NCI-H526 treated with DMSO at 0.1 percent for 48 hours (cell line): ENCODE measurements around the gene NARF.
A peak's percentile ranks its signal among the peaks of the same experiment; 100 is the strongest.
"Not testable (repeated sequence)": the region's sequence is repeated elsewhere in the genome, so short reads cannot be mapped to it uniquely, and the experiment has no call there.

Source experiments
- DNase-seq: peaks from one replicate; lab custom pipeline; 2025; lab: John Stamatoyannopoulos, UW

The NARF gene

DNA sequence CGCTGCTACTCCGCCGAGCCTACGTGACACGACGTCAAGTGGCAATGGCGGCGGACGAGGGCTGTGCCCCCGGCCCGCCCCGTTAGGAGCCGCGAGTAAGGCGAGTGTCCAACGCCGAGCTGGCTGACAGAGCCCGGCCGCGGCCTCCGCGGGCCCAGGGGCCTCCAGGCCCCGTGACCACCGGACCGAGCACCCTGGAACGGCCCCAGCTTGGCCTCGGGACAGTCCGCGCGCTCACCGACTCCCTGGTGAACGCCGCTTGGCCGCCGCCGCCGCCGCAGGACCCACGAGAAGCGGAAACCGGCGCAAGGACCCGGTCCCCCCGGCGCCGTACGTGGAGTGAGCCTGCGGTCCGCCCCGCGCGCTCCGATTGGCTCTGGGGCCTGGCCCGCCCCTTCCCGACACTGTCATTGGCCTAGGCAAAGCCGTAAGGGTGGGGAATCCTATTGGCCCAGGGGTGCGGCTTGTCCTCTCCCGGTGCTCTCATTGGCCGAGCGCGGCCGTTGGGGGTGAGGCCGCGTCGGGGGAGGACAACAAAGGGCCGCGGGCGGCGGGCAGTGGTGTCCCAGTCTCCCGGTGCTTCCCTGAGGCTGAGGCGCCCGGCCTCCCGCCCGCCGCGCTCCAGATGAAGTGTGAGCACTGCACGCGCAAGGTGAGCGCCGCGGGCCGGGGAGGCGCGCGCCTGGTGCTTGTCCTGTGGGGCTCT is at the start of gene NARF:
TSS of gene NARF (plus strand) at position 563 of the 706 bp plus-strand sequence. CDS start at position 626, 63 bp downstream.
- peak; percentile 96 for DNase-seq

DNA sequence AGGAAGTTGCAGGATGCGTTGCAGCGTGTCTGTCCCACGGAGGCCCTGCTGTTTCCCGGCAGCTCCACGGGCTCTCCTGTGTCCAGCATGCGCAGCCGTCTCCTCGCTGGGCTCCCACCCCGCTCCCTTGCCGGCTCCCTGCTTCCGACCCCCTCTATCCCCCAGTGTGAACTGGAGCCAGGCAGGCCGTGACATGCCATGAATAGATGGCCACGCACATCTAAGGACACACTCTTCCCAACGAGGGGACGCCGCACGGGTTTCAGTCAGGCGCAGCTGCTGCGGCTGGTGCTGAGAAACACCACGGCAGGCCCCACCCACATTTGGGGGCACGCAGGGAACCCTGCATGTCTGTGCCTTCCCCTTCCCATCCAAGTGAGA is 49.6 kb upstream of the NARF start:
- no peak for DNase-seq

DNA sequence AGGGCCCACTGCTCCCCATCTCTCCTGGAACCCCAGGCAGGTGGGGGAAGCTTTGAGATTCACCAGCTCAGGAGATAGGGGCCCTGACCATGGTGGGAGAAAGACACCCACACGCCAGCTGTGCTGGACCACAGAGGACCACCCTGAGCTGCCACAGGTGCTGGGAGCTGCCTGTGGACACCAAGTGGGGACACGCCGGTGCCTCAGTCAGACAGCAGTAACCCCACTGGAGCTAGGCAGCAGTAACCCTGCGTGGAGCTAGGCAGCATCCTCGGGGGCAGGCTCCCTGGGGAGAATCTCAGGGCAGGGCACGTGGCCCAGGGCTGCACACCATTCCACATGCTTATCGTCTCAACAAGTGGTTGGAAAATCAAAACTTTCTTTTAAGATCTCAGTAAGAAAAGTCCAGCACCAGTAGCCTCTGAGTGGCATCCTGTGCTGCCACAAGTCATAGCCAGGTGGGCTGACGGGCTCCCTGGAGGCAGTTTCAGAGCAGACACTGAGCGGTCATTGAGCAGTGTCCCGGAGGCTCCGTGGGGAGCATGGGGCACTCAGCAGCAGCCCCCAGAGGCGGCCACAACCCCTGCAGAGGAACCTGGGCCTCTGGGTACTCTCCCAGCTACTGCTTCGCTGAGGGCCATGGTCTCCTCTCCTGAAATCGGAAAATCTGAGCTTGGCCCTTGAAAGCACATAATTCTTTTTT is 48.4 kb upstream of the NARF start:
- DNase-seq = no peak

DNA sequence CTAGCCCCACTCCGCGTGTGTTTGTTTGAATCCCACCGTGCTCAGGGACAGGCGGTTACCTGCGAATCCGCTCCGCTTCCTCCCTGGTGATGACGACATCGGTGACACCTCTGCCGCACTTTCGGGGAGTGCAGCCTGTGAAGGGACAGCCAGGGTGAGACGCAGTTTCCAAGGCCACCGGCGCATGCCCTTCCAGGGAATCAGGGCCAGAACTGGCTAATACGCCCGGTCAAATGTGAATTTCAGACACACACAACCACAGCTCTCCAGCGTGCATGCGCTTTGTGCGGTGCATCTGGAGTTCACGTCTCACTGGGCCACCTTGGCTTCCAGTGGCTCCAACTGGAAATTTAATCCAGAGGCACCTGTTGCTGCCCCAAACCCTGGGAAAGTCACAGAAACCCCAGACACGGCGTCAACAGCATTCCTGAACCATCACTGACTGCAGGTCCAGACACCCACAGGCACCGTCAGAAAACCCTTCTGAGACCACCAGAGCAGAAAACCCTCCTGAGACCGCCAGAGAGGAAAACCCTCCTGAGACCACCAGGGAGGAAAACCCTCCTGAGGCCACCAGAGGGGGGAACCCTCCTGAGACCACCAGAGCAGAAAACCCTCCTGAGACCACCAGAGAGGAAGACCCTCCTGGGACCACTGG is 47.0 kb upstream of the NARF start:
- DNase-seq = no peak

DNA sequence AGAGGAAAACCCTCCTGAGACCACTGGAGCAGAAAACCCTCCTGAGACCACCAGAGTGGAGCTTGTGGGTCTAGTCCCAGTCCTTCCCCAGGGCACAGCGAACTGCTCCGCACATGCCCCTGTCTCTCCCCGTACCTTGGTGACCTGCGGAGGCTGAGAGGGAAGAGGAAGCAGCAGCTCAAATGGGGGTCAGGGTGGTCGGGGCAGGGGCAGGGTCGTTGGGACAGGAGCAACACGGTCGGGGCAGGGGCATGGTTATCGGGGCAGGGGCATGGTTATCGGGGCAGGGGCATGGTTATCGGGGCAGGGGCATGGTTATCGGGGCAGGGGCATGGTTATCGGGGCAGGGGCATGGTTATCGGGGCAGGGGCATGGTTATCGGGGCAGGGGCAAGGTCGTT is 46.5 kb upstream of the NARF start:
- not testable (repeated sequence) for DNase-seq

DNA sequence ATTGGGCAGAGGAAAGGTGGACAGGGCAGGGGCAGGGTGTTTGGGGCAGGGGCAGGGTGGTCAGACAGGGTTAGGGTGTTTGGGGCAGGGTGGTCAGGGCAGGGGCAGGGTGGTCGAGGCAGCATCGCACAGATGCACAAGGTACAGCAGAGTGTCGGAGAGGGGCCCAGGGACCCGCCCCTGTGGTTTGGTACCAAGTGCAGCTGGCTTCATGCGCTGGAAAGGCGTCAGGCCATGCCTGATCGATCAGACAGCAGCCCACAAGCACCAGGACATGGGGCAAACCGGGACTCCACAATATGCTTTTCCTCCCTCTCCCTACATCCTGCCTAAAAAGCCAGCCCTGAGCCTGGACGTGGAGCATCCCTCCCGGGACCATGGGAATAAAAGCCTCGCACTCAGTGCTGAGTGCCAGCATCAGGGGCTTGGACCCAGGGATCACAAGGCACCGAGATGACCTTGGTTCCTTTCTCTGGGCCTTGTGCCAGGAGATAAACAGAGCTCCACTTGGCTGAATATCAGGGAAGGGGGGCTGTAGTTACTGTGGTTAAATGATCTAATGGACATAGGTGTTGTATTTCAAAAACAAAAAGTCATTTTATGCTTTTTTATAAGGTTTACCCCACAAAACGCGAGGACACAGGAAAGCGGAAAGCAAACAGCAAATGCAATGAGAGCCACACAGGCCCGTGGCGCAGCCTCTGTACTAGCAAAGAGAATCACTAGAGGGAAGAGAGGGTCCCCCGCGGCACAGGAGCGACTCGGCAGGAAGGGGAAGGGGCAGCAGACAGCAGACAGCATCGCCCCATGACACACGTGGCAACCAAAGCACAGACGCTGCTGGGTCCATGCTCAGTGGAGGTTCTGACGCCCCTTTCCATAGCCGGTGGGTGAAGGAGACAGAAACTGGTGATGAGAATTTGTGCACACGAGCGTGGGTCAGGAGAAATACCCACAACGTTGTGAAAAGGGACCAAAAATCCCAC is 45.7 kb upstream of the NARF start:
- DNase-seq = no peak

DNA sequence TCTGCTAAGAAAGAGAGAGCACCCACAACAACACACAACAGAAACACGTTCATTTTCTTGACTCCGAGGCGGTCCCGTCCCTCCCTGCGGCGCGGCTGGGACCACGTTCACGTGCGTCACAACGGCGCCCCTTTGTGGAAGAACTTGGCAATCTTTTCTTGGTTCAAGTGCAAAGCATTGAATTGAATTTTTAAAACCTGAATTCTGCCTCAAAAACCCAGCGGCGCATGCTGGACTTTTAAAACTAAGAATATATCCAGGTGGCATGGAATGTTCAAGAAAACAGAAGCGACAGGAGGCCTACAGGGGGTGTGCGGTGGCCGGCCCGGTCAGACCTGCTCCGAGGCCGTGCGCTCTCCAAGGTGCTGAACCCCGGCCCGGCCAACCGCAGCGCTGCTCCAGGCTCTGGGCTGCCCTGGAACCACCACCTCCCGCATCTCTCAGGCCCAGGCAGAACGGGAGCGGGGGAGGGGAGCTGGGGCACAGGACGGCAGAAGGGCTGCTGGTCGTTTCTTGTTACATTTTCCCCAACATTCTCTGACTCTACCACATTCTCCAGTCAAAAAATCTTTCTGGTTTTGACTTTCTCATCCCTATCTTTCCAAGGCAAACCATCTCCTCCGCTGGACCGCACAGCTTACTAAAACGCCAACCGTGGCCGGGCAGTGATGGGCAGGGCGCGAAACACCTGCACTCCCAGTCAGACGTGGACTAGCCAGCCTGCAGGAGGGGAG is 43.8 kb upstream of the NARF start:
- DNase-seq = peak; percentile 17

DNA sequence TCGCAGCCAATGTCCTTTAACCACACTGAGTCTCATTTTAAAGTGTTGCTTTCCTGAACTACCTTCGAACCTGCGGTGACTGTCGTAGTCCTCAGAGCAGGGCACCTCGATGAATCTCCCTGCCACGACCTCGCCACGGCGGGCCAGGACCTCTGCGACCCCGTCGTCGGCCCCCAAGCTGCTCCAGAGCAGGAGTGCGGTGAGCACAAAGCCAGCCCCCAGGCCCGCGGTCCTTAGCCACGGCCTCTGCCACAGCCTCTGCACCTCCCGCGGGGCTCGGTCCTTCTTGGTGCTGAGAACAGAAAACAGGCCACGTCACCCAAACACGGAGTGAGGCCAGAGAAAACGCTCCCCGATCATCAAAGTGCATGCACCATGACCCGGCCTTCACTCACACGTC is 43.2 kb upstream of the NARF start:
- no peak for DNase-seq

DNA sequence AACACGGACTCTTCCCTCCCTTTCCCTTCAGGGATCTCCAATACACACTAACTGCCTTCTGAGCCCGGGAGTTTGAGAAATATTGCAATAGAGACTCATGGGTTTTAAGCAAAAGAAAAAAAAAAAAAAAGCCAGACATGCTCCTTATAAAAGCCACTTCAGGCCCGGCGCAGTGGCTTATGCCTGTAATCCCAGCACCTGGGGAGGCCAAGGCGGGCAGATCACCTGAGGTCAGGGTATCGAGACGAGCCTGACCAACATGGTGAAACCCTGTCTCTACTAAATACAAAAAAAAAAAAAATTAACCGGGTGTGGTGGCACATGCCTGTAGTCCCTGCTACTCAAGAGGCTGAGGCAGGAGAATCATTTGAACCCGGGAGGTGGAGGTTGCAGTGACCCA is 42.8 kb upstream of the NARF start:
- no peak for DNase-seq

DNA sequence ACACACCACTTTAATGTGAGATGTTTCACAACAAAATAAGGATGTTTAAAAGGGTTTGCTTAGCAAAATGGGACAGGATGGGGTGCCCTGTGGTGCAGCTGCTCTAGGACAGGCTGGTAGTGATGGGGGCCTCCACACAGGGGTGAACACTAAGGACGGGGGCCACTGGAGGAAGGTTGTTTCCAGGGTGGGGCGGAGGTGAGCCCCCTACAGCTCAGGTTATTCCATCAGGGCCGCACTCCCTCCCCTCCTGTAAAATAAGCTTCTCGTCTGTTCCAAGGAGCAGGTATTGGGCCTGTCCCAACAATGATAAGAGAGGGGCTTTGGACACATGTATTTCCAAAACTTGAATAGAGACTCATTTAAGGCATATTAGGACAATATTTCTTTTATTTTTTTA is 42.3 kb upstream of the NARF start:
- DNase-seq = no peak

DNA sequence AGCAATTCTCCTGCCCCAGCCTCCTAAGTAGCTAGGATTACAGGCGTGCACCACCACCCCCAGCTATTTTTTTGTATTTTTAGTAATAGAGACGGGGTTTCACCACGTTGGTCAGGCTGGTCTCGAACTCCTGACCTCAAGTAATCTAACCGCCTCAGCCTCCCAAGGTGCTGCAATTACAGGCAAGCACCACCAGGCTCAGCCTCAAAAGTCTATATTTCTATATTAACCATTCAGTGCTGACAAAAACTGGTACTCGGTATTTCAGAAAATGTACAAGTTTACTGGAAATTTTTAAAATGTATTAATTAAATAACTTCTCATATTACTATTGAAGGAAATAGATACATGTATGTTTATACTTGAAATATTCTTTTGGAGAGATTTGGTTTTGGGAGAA is 41.8 kb upstream of the NARF start:
- DNase-seq = no peak

DNA sequence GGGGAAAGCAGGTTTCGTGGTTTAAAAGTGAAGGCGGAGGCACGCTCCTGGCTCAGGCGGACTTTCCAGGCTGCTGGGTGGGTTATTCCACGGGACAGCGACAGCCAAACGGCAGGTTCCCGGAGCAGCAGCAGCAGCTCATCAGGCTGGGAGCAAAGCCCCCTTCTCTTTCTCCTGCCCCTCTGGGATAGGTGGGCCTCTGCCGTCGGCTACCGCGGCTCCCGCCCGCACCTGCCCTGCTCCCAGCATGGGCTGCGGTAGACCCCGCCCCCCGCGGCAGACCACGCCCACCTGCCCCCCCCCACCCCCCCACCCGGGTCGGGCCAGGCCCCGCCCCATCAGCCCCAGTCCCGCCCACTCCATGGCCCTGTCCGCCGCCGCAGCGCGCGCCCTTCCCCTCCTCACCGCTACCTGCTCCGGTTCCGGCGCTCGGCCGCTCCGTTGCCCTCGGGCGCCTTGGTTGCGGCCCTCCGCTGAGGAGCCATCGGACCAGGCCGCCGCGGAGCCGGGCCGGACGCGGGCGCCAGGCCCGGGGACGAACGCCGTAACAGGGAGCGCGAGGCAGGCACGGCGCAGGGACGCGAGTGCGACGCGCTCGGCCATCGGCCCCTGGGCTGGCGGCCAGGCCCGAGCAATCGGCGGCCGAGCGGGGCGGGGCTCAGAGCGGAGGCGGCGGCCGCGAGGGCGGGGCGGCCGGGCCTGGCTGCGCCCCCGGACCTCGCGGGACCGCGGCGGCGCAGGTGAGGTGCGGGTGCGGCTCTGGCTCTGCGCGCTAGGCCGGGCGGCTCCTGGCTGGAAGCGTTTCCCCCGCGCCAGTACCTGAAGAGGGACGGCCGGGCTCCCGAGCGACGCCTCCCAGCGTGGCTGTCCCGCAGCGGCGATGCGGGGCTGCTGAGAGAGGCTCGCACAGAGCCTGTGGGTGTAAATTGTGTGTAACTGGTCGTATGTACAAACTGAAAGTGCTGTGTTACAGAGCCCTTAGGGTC is 40.2 kb upstream of the NARF start, which contains the start of the genes HEXD and OGFOD3:
TSS of gene HEXD (plus strand) at position 347 of the 986 bp plus-strand sequence. CDS start 1,453 bp downstream, outside the sequence.
TSS of gene OGFOD3 (minus strand) at position 586 of the 986 bp plus-strand sequence. CDS start at position 485, 101 bp downstream.
- DNase-seq = peak; percentile 85

DNA sequence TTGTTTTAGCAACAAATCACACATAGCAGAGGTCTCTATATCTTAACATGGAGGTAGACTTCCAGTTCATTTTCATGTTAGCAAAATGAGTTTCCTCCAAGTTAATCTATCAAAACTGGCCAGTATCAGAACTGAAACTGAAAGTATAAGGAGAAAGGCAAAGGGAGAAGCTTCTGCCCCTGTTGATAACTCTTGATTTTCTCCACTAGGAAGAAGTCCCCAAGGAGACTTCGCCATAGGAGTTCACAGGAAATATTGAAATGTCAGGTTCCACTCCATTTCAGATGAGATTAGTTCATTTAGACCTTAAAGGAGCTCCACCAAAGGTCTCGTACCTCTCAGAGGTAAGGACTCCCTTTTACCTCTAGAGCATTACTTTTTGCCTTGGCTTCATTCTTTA is 39.0 kb upstream of the NARF start:
- DNase-seq = no peak

DNA sequence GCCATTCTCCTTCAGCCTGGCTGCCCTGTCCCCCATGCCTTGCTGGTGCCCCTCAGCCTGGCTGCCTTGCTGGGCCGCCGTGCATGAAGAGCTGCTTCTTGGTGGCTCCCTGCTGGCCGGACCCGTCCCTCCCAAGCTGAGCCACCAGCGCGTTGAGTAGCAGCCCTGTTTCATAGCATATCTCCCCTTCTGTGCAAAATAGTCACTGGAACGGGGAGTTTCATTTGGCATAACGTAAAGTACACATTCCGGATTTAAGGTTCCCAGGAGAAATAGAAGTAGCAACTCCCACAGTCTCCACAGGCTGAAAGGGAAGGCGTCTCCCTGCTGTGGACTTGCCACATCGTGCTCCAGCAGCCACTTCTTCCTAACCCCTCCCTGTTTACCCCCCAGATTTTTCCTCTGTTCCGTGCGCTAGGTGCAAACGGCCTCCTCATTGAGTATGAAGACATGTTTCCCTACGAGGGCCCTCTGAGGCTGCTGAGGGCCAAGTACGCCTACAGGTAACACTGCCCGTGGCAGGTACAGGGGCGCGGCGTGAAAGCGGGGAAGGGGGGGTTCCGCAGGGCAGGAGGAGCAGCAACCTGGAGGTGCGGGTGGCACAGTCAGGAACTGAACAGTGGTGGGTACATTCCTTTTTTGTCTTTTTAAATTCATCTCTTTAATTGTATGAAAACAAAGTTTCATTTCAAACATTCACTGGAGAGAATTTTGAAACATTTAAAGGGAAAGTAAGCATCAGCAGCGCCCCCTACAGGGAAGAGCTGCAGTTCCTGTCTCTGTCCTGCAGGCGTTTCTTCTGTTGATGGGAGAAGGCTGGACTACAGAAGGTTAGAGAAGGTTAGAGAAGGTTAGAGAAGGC is 34.3 kb upstream of the NARF start:
- peak; percentile 37 for DNase-seq

DNA sequence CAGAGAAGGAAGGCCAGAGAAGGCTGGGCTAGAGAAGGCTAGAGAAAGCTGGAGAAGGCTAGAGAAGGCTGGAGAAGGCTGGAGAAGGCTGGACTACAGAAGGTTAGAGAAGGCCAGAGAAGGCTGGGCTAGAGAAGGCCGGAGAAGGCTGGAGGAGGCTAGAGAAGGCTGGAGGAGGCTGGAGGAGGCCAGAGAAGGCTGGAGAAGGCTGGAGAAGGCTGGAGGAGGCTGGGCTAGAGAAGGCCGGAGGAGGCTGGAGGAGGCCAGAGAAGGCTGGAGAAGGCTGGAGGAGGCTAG is 33.7 kb upstream of the NARF start:
- DNase-seq = no peak

DNA sequence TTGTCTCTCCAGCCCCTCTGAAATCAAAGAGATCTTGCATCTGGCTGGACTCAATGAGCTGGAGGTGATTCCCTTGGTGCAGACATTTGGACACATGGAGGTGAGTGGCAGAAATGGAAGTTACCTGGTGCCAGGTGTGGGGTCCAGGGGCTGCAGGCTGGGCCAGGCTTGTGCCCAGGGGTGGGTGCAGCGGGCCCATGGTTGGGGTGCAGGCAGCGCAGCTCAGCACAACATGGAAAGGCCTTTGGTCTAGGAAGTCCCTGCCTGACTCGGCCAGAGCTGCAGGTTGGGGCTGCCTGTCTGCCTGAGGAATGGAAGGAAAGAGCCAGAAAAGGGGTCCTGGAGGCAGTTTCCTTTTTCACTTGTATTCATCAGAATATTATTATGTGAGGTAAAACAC is 30.0 kb upstream of the NARF start:
- no peak for DNase-seq

DNA sequence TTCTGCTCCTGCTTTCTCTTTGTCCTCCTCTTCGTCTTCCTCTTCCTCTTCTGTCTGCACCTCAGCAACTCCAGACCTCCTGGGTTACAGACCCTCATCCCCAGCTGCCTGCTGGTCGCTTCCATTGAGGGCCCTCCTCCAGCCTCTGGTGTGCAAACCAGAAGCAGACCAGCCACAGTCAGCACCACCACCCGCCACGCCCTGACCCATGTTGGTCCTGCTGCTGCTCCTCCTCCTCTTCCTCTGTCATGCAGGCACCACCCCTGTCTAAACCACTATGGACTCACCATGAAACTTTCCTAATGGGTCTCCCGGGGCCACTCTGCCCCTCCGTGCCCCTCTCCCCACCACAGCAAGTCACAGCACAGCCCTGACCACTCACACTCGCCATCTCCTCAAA is 28.7 kb upstream of the NARF start:
- no peak for DNase-seq

DNA sequence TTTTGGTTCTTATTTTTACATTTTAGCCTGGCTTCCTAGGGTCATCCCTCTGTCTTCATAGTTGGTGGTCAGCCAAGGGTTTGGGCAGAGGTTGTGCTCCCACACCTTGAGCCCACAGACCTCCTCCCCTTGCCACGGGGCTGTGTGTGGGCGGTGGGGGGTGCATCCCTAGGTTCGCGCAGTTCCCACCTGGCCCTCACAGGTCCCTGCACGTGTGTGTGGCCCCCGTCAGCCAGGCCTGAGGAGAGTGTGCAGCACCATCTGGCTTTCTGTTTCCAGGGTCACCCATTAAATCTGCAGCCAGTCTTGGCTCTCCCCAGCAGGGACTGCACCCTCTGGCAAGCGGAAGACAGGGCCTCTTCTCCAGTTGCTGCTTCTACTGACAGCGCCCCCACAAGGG is 26.5 kb upstream of the NARF start:
- DNase-seq = no peak

DNA sequence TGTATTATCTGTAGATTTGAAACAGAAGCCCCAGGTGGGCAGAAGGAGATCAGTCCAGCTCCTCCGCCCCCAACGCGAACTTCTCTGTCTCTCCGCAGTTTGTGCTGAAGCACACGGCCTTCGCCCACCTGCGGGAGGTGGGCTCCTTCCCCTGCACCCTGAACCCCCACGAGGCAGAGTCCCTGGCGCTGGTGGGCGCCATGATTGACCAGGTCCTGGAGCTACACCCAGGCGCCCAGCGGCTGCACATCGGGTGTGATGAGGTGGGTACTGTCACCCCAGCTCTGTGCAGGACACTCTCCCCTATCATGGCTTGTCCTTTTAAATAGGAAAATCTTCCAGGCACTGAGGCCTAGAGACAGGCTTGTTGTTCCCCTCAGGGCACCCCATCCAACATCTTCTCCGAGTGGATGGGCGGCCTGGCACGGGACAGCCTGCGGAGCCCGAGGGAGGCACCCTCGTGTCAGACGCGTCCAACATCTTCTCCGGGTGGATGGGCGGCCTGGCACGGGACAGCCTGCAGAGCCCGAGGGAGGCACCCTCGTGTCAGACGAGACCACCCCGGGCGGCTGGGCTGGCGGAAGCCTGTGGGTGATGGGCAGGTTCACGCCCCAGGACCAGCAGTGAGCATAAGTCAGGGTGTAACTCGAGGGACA is 24.9 kb upstream of the NARF start:
- no peak for DNase-seq
